Chondrocyte (in vitro differentiated cells): ENCODE measurements around the gene SLIT1. TPM values are rescaled to one million over a fixed set of nuclear protein-coding genes. Genes with fewer than 3 reads are reported as not detected.

ENCODE experiments used
- DNase-seq: peaks from one replicate; pipeline ENCODE4 v3.0.0; 2021; ENCODE audit warnings: mixed read lengths, low spot score
- H3K27ac Mint-ChIP-seq: one replicate; pipeline ENCODE4 v1.8.0; 2021; ENCODE audit warnings: mild to moderate bottlenecking, moderate library complexity, mixed read lengths; ENCODE audit not compliant: unreplicated experiment
- H3K27me3 Mint-ChIP-seq: 2 replicates; pipeline ENCODE4 v1.8.0; 2021; ENCODE audit warnings: low read depth, mixed read lengths
- H3K36me3 Mint-ChIP-seq: 2 replicates; pipeline ENCODE4 v1.8.0; 2021; ENCODE audit warnings: low read depth, mixed read lengths
- H3K4me1 Mint-ChIP-seq: 2 replicates; pipeline ENCODE4 v1.8.0; 2021; ENCODE audit warnings: low read depth, mild to moderate bottlenecking, mixed read lengths
- H3K4me3 Mint-ChIP-seq: one replicate; pipeline ENCODE4 v1.8.0; 2021; ENCODE audit warnings: mild to moderate bottlenecking, moderate library complexity, mixed read lengths; ENCODE audit not compliant: unreplicated experiment
- H3K9me3 Mint-ChIP-seq: 2 replicates; pipeline ENCODE4 v1.8.0; 2021; ENCODE audit warnings: low read depth, mixed read lengths
- CTCF ChIP-seq: fragments of 200-600 bp; sonication (generic); IDR thresholded peaks from 2 replicates; pipeline ENCODE4 v1.5.0; 2021; ENCODE audit warnings: antibody characterized with exemption, mild to moderate bottlenecking, moderate library complexity
- total RNA-seq: library from RNA; stranded (reverse); gene quantifications from 3 replicates; pipeline ENCODE4 v1.2.1, GENCODE V29; 2021

The SLIT1 gene
- total RNA-seq, 1 donor from 2014 or later: not detected

- TF ChIP-seq CTCF: no peak
- Mint-ChIP-seq H3K4me3 (no peak overlapping the region), H3K9me3 (no peaks in the 10 kb centered on the region), H3K27ac (no peak overlapping the region), H3K4me1 (peaks cover 13% of the 10 kb centered on the region), H3K27me3 (no peaks in the 10 kb centered on the region), H3K36me3 (no peaks in the 10 kb centered on the region)
- no peak for DNase-seq
These were observed 34.6 kb upstream of the SLIT1 start for GRCh38 chr10:97220355-97220754.

GRCh38 chr10:97217299-97217698 lies 31.5 kb upstream of the SLIT1 start:
- H3K27ac Mint-ChIP-seq: no peak overlapping the region
- peaks cover 13% of the 10 kb centered on the region for H3K4me1 Mint-ChIP-seq
- peaks cover 3% of the 10 kb centered on the region for H3K27me3 Mint-ChIP-seq
- peaks cover 2% of the 10 kb centered on the region for H3K36me3 Mint-ChIP-seq
- no peak for TF ChIP-seq CTCF
- no peak overlapping the region for H3K4me3 Mint-ChIP-seq
- no peaks in the 10 kb centered on the region for H3K9me3 Mint-ChIP-seq
- DNase-seq: no peak

- no peak overlapping the region for H3K27ac Mint-ChIP-seq
- no peak for TF ChIP-seq CTCF
- no peak for DNase-seq
- H3K36me3 Mint-ChIP-seq: peaks cover 2% of the 10 kb centered on the region
- no peaks in the 10 kb centered on the region for H3K9me3 Mint-ChIP-seq
- no peak overlapping the region for H3K4me3 Mint-ChIP-seq
- H3K27me3 Mint-ChIP-seq: peaks cover 3% of the 10 kb centered on the region
- peaks cover 13% of the 10 kb centered on the region for H3K4me1 Mint-ChIP-seq
These were observed 30.0 kb upstream of the SLIT1 start for GRCh38 chr10:97215619-97216260.

- no peak for TF ChIP-seq CTCF
- peaks cover 10% of the 10 kb centered on the region for H3K4me1 Mint-ChIP-seq
- H3K4me3 Mint-ChIP-seq: no peak overlapping the region
These were observed 27.7 kb upstream of the SLIT1 start for GRCh38 chr10:97213431-97213830.

GRCh38 chr10:97211229-97211628 lies 25.5 kb upstream of the SLIT1 start:
- H3K4me3 Mint-ChIP-seq: no peak overlapping the region
- peaks cover 2% of the 10 kb centered on the region for H3K36me3 Mint-ChIP-seq
- TF ChIP-seq CTCF: no peak
- H3K9me3 Mint-ChIP-seq: no peaks in the 10 kb centered on the region
- DNase-seq: no peak
- H3K27ac Mint-ChIP-seq: no peak overlapping the region
- peaks cover 10% of the 10 kb centered on the region for H3K27me3 Mint-ChIP-seq
- no peaks in the 10 kb centered on the region for H3K4me1 Mint-ChIP-seq

More at GRCh38 chr10:97213431-97213830, 27.7 kb upstream of the SLIT1 start:
- H3K9me3 Mint-ChIP-seq: no peaks in the 10 kb centered on the region
- H3K27ac Mint-ChIP-seq: no peak overlapping the region
- H3K36me3 Mint-ChIP-seq: peaks cover 2% of the 10 kb centered on the region
- DNase-seq: no peak
- peaks cover 3% of the 10 kb centered on the region for H3K27me3 Mint-ChIP-seq
